Measurements from ENCODE around the gene COL17A1.

COL17A1 gene

GRCh38 chr10:104038958-104039752, 46.5 kb downstream of the COL17A1 start:
- TF ChIP-seq CTCF (IDR thresholded peaks at IDR 0.05; ENCODE audit: insufficient read depth, missing control alignments): no peak
- no peak for DNase-seq (ENCODE audit: insufficient read length, low spot score)
- FAIRE-seq: no peak

GRCh38 chr10:104038537-104038936, 47.1 kb downstream of the COL17A1 start:
- DNase-seq (ENCODE audit: insufficient read length, low spot score): no peak
- TF ChIP-seq CTCF (IDR thresholded peaks at IDR 0.05; ENCODE audit: insufficient read depth, missing control alignments): no peak
- no peak for FAIRE-seq

GRCh38 chr10:104037261-104037951, 48.3 kb downstream of the COL17A1 start:
- DNase-seq (ENCODE audit: insufficient read length, low spot score): no peak
- TF ChIP-seq CTCF (IDR thresholded peaks at IDR 0.05; ENCODE audit: insufficient read depth, missing control alignments): no peak
- FAIRE-seq: no peak

GRCh38 chr10:104036518-104037260, 49.0 kb downstream of the COL17A1 start:
- FAIRE-seq (no peak), DNase-seq (ENCODE audit: insufficient read length, low spot score) (no peak)
- no peak for TF ChIP-seq CTCF (IDR thresholded peaks at IDR 0.05; ENCODE audit: insufficient read depth, missing control alignments)

- no peak for TF ChIP-seq CTCF (IDR thresholded peaks at IDR 0.05; ENCODE audit: insufficient read depth, missing control alignments)
- FAIRE-seq (no peak), DNase-seq (ENCODE audit: insufficient read length, low spot score) (no peak)
Measured at GRCh38 chr10:104036069-104036384, 49.7 kb downstream of the COL17A1 start.

- no peak for TF ChIP-seq CTCF (IDR thresholded peaks at IDR 0.05; ENCODE audit: insufficient read depth, missing control alignments)
- no peak for DNase-seq (ENCODE audit: insufficient read length, low spot score)
- no peak for FAIRE-seq
Measured at GRCh38 chr10:104035194-104036068, 50.2 kb downstream of the COL17A1 start.
